D721Med (cell line): ENCODE results near the gene ZSCAN21.

ENCODE experiments used
- DNase-seq: peaks from one replicate; pipeline ENCODE4 v3.0.0; 2011; ENCODE audit warnings: low spot score; ENCODE audit not compliant: insufficient read length
- FAIRE-seq: peaks from 2 replicates; lab custom pipeline; 2011; peaks lifted over from hg19 to GRCh38; lab: Jason Lieb, UNC
- CTCF ChIP-seq: IDR thresholded peaks from 2 replicates; pipeline ENCODE4 v1.5.1; 2012; ENCODE audit warnings: mild to moderate bottlenecking, control low read depth; ENCODE audit not compliant: insufficient read depth; ENCODE audit errors: missing control alignments

The ZSCAN21 gene

GRCh38 chr7:100101016-100101862, 51.7 kb downstream of the ZSCAN21 start, which contains the start of the genes AP4M1 and MCM7:
TSS of gene AP4M1 (plus strand) at chr7:100101643. CDS start at chr7:100101715, 72 bp downstream.
TSS of gene MCM7 (minus strand) at chr7:100101397. CDS start at chr7:100101294, 103 bp downstream.
- no peak for FAIRE-seq
- TF ChIP-seq CTCF, result no peak

GRCh38 chr7:100102950-100103840, 53.6 kb downstream of the ZSCAN21 start:
- no peak for TF ChIP-seq CTCF
- no peak for FAIRE-seq
- no peak for DNase-seq

More at GRCh38 chr7:100101016-100101862, 51.7 kb downstream of the ZSCAN21 start, which contains the start of the genes AP4M1 and MCM7:
- peak; percentile 86 for DNase-seq

- FAIRE-seq, result no peak
These were observed 56.0 kb downstream of the ZSCAN21 start for GRCh38 chr7:100105534-100105933.

GRCh38 chr7:100106633-100107032, 57.1 kb downstream of the ZSCAN21 start:
- DNase-seq (no peak), FAIRE-seq (no peak)
- TF ChIP-seq CTCF, result no peak

More at GRCh38 chr7:100105534-100105933, 56.0 kb downstream of the ZSCAN21 start:
- DNase-seq, result no peak
- no peak for TF ChIP-seq CTCF

- DNase-seq (no peak), FAIRE-seq (no peak)
- no peak for TF ChIP-seq CTCF
These were observed 57.7 kb downstream of the ZSCAN21 start for GRCh38 chr7:100107125-100107737.

GRCh38 chr7:100107890-100108289, 58.3 kb downstream of the ZSCAN21 start:
- DNase-seq, result no peak
- no peak for FAIRE-seq
- no peak for TF ChIP-seq CTCF
